Ascending aorta (tissue), 2 donors: ENCODE results near the gene QPCT. TPM values are rescaled to one million over a fixed set of nuclear protein-coding genes. Genes with fewer than 3 reads are reported as not detected.

Experiments
- DNase-seq, 2 donors: peaks; one replicate each; pipeline ENCODE4 v3.0.0-alpha.2; 2019; ENCODE audit warnings: low spot score in 2 of 2
- H3K27ac ChIP-seq, 2 donors: fragments of 200-600 bp; sonication (generic); one replicate each; pipeline ENCODE4 v1.5.1; 2016 to 2017; ENCODE audit warnings: mild to moderate bottlenecking in 1 of 2
- H3K27me3 ChIP-seq: fragments of 200-600 bp; sonication (generic); one replicate; pipeline ENCODE4 v1.5.1; 2017
- H3K36me3 ChIP-seq, 2 donors: fragments of 200-600 bp; sonication (generic); one replicate each; pipeline ENCODE4 v1.5.1; 2016
- H3K4me1 ChIP-seq, 2 donors: fragments of 200-600 bp; sonication (generic); one replicate each; pipeline ENCODE4 v1.5.1; 2016 to 2017; ENCODE audit warnings: mild to moderate bottlenecking in 1 of 2
- H3K4me3 ChIP-seq, 2 donors: fragments of 200-600 bp; sonication (generic); one replicate each; pipeline ENCODE4 v1.5.1; 2016 to 2017; ENCODE audit warnings: mild to moderate bottlenecking in 1 of 2
- H3K9me3 ChIP-seq, 2 donors: fragments of 200-600 bp; sonication (generic); one replicate each; pipeline ENCODE4 v1.5.1; 2016
- CTCF ChIP-seq, 3 experiments: fragments of 200-600 bp in 2 of 3; fragments of 450-650 bp in 1 of 3; sonication (generic) in 2 of 3; IDR thresholded peaks; one replicate each; pipeline ENCODE4 v1.5.1; 2016 to 2019; ENCODE audit warnings: antibody characterized with exemption in 3 of 3, mild to moderate bottlenecking in 1 of 3, moderate library complexity in 1 of 3
- intact Hi-C: fragments of 100-400 bp; cut with DNase I; formaldehyde crosslinking; loops from one replicate; pipeline ENCODE4 v1.15.1; 2023
- total RNA-seq: library from RNA; depleted of rRNA; stranded (reverse); fragments of >200 nt; gene quantifications from one replicate; pipeline ENCODE4 v1.1.0, GENCODE V29; 2016

The QPCT gene
- total RNA-seq, 1 donor from 2014 or later = 1.8 TPM

- H3K27ac ChIP-seq = no peak overlapping the region
- DNase-seq = no peak
- H3K27me3 ChIP-seq = no peaks in the 10 kb centered on the region
- no peaks in the 10 kb centered on the region for H3K9me3 ChIP-seq
- intact Hi-C loops = no loop called here
- TF ChIP-seq CTCF (IDR thresholded peaks at IDR 0.05) = no peak
- H3K36me3 ChIP-seq = no peaks in the 10 kb centered on the region
- no peaks in the 10 kb centered on the region for H3K4me1 ChIP-seq
- H3K4me3 ChIP-seq = no peak overlapping the region
These were observed 11.3 kb downstream of the QPCT start for GRCh38 chr2:37355735-37356134.

- Histone ChIP-seq H3K27ac (no peak overlapping the region), H3K36me3 (no peaks in the 10 kb centered on the region), H3K9me3 (no peaks in the 10 kb centered on the region), H3K4me3 (no peak overlapping the region), H3K4me1 (no peaks in the 10 kb centered on the region), H3K27me3 (no peaks in the 10 kb centered on the region)
- TF ChIP-seq CTCF (IDR thresholded peaks at IDR 0.05) = no peak
- intact Hi-C loops = no loop called here
- no peak for DNase-seq
These were observed 11.9 kb downstream of the QPCT start for GRCh38 chr2:37356299-37356698.

- H3K9me3 ChIP-seq = no peaks in the 10 kb centered on the region
- no peak overlapping the region for H3K27ac ChIP-seq
- H3K36me3 ChIP-seq = no peaks in the 10 kb centered on the region
- H3K4me1 ChIP-seq = no peaks in the 10 kb centered on the region
- intact Hi-C loops = no loop called here
- DNase-seq = no peak
- no peak overlapping the region for H3K4me3 ChIP-seq
- no peak for TF ChIP-seq CTCF (IDR thresholded peaks at IDR 0.05)
- H3K27me3 ChIP-seq = no peaks in the 10 kb centered on the region
These were observed 12.6 kb downstream of the QPCT start for GRCh38 chr2:37357069-37357468.

GRCh38 chr2:37357530-37357929 lies 13.1 kb downstream of the QPCT start:
- no peak for DNase-seq
- intact Hi-C loops = no loop called here
- no peak for TF ChIP-seq CTCF (IDR thresholded peaks at IDR 0.05)

GRCh38 chr2:37358466-37358865 lies 14.0 kb downstream of the QPCT start:
- no peak overlapping the region for H3K27ac ChIP-seq
- H3K4me1 ChIP-seq = no peaks in the 10 kb centered on the region
- no peak for DNase-seq
- H3K9me3 ChIP-seq = no peaks in the 10 kb centered on the region
- no peak overlapping the region for H3K4me3 ChIP-seq
- intact Hi-C loops = no loop called here
- H3K27me3 ChIP-seq = no peaks in the 10 kb centered on the region
- H3K36me3 ChIP-seq = no peaks in the 10 kb centered on the region
- TF ChIP-seq CTCF (IDR thresholded peaks at IDR 0.05) = no peak

More at GRCh38 chr2:37357530-37357929, 13.1 kb downstream of the QPCT start:
- Histone ChIP-seq H3K4me1 (no peaks in the 10 kb centered on the region), H3K27me3 (no peaks in the 10 kb centered on the region), H3K27ac (no peak overlapping the region), H3K4me3 (no peak overlapping the region), H3K9me3 (no peaks in the 10 kb centered on the region), H3K36me3 (no peaks in the 10 kb centered on the region)

- no peaks in the 10 kb centered on the region for H3K27me3 ChIP-seq
- H3K4me1 ChIP-seq = no peaks in the 10 kb centered on the region
- DNase-seq = no peak
- TF ChIP-seq CTCF (IDR thresholded peaks at IDR 0.05) = no peak
- H3K9me3 ChIP-seq = no peaks in the 10 kb centered on the region
- intact Hi-C loops = no loop called here
- no peak overlapping the region for H3K27ac ChIP-seq
- H3K4me3 ChIP-seq = no peak overlapping the region
- H3K36me3 ChIP-seq = no peaks in the 10 kb centered on the region
These were observed 16.9 kb downstream of the QPCT start for GRCh38 chr2:37361216-37361815.
